Measurements from ENCODE around the gene MLST8.

The MLST8 gene

GRCh38 chr16:2180461-2180860 lies 24.8 kb upstream of the MLST8 start:
- no peak overlapping the region for H3K4me3 ChIP-seq (ENCODE audit: low read depth, low read length, poor library complexity, severe bottlenecking)

DNA sequence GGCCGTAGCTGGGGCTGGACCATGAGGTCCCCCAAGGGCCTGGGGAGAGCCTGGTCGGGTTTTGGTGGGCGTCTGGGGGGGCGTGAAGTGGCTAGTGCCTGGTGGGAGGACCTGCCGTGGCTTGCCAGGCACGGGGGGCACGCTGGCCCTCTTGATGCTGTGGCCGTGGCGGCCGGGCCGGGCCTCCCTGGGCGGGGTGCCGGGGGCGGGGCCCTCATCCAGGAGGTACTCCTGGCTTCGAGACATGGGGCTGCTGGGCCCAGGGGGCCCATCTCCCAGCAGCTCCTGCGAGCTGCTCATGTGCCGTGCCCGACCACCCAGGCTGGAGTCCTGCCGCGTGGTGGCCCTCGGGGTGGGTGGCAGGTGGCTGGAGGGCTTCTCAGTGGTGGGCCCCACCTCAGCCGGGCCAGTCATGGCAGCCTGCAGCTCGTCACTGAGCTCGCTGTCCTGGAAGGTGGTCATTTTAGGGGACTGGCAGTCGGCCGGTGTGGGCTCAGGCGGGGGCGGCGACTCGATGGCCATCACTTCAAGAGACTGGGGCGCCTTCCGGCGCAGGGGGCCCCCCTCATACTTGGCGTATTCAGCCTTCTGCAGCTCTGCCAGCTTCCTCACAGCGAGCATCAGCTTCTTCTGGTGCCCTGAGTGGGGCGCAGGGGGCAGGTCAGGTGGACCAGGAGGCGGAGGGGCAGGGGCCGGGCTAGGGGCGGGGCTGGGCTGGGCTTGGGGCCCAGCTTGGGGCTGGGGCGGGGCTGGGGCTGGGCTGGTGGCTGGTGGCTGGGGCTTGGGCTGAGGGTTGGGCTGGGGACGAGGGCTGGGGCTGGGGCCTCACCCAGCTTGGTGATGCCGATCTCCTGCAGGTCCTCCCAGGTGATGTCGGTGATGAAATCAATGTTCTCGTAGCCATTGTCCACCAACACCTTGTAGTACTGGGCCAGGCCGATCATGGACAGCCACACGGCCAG lies 24.0 kb upstream of the MLST8 start:
- Histone ChIP-seq H3K9me3 (ENCODE audit: low read length) (no peaks in the 10 kb centered on the region), H3F3A (ENCODE audit: insufficient read depth, low read length) (no peaks in the 10 kb centered on the region), H3K36me3 (ENCODE audit: insufficient read depth, low read length) (peaks cover 12% of the 10 kb centered on the region), H2AFZ (ENCODE audit: low read length) (no peak overlapping the region), H3K27me3 (ENCODE audit: insufficient read depth, low read length) (peaks cover 1% of the 10 kb centered on the region; the same call in 1 of the 2 replicates), H3K9me2 (ENCODE audit: low read depth, low read length) (no peaks in the 10 kb centered on the region), H3K4me3 (ENCODE audit: low read depth, low read length, poor library complexity, severe bottlenecking) (no peak overlapping the region), H3K4me2 (ENCODE audit: low read length) (no peak overlapping the region), H4K20me1 (ENCODE audit: insufficient read depth, low read length) (no peaks in the 10 kb centered on the region), H3K27ac (ENCODE audit: low read depth, low read length, poor library complexity, severe bottlenecking) (no peak overlapping the region), H3K9ac (ENCODE audit: low read length) (no peak overlapping the region), H3K4me1 (ENCODE audit: insufficient read depth, low read length, severe bottlenecking) (no peaks in the 10 kb centered on the region), H3K79me2 (ENCODE audit: insufficient read depth, low read length) (no peaks in the 10 kb centered on the region)
- TF ChIP-seq CTCF (IDR thresholded peaks at IDR 0.05; ENCODE audit: low read length) (no peak), EZH2 (IDR thresholded peaks at IDR 0.05; ENCODE audit: borderline replicate concordance, low read length) (no peak)

More at GRCh38 chr16:2180461-2180860, 24.8 kb upstream of the MLST8 start:
- H2AFZ ChIP-seq (ENCODE audit: low read length): no peak overlapping the region
- no peaks in the 10 kb centered on the region for H3K4me1 ChIP-seq (ENCODE audit: insufficient read depth, low read length, severe bottlenecking)
- H3F3A ChIP-seq (ENCODE audit: insufficient read depth, low read length): no peaks in the 10 kb centered on the region
- no peaks in the 10 kb centered on the region for H3K9me3 ChIP-seq (ENCODE audit: low read length)
- H3K4me2 ChIP-seq (ENCODE audit: low read length): no peak overlapping the region
- no peaks in the 10 kb centered on the region for H3K9me2 ChIP-seq (ENCODE audit: low read depth, low read length)
- no peaks in the 10 kb centered on the region for H4K20me1 ChIP-seq (ENCODE audit: insufficient read depth, low read length)
- no peak overlapping the region for H3K27ac ChIP-seq (ENCODE audit: low read depth, low read length, poor library complexity, severe bottlenecking)
- H3K27me3 ChIP-seq (ENCODE audit: insufficient read depth, low read length): no peaks in the 10 kb centered on the region; the same call in 1 of the 2 replicates
- no peaks in the 10 kb centered on the region for H3K79me2 ChIP-seq (ENCODE audit: insufficient read depth, low read length)
- peaks cover 20% of the 10 kb centered on the region for H3K36me3 ChIP-seq (ENCODE audit: insufficient read depth, low read length)
- no peak for TF ChIP-seq CTCF (IDR thresholded peaks at IDR 0.05; ENCODE audit: low read length)
- TF ChIP-seq EZH2 (IDR thresholded peaks at IDR 0.05; ENCODE audit: borderline replicate concordance, low read length): no peak
- H3K9ac ChIP-seq (ENCODE audit: low read length): no peak overlapping the region

DNA sequence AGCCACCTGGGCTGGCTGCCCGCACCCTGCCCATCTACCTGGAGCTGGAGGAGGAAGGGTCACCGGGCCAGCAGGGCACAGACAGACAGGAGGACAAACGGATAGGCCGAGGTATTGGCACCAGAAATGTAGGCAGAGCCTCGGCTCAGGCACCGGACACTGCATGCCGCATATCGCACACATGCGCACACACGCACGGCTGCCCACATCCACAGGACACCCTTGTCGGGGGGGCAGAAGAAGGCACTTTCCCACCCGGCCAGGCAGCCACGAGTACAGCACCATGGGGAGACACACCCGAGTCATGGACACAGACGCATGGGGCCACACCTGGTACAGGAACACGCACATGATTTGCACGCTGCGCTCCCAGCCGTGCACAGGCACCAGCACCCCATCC lies 23.3 kb upstream of the MLST8 start:
- Histone ChIP-seq H3K79me2 (ENCODE audit: insufficient read depth, low read length) (no peaks in the 10 kb centered on the region), H2AFZ (ENCODE audit: low read length) (no peak overlapping the region), H4K20me1 (ENCODE audit: insufficient read depth, low read length) (no peaks in the 10 kb centered on the region), H3K4me2 (ENCODE audit: low read length) (no peak overlapping the region), H3K36me3 (ENCODE audit: insufficient read depth, low read length) (peaks cover 8% of the 10 kb centered on the region; the same call in 1 of the 2 replicates), H3K9ac (ENCODE audit: low read length) (no peak overlapping the region), H3K27ac (ENCODE audit: low read depth, low read length, poor library complexity, severe bottlenecking) (no peak overlapping the region), H3K9me2 (ENCODE audit: low read depth, low read length) (no peaks in the 10 kb centered on the region), H3K27me3 (ENCODE audit: insufficient read depth, low read length) (peaks cover 8% of the 10 kb centered on the region; the same call in 1 of the 2 replicates), H3K4me1 (ENCODE audit: insufficient read depth, low read length, severe bottlenecking) (no peaks in the 10 kb centered on the region), H3K9me3 (ENCODE audit: low read length) (no peaks in the 10 kb centered on the region), H3K4me3 (ENCODE audit: low read depth, low read length, poor library complexity, severe bottlenecking) (no peak overlapping the region), H3F3A (ENCODE audit: insufficient read depth, low read length) (no peaks in the 10 kb centered on the region)
- TF ChIP-seq EZH2 (IDR thresholded peaks at IDR 0.05; ENCODE audit: borderline replicate concordance, low read length): no peak
- no peak for TF ChIP-seq CTCF (IDR thresholded peaks at IDR 0.05; ENCODE audit: low read length)

Measured in OCI-LY1 (cell line).